Measurements from ENCODE around the gene SH2D2A. TPM values are rescaled to one million over a fixed set of nuclear protein-coding genes. Genes with fewer than 3 reads are reported as not detected.

SH2D2A gene
- total and polyA plus RNA-seq, 8 donors, result 0.36 to 4.4 (median 0.69) TPM

- no peak overlapping the region for H3K4me3 ChIP-seq
- no peak for TF ChIP-seq CTCF (IDR thresholded peaks at IDR 0.05)
- DNase-seq (no peak), ATAC-seq (no peak)
- no peak overlapping the region for H3K27ac ChIP-seq
- no peaks in the 10 kb centered on the region for H3K36me3 ChIP-seq
- intact Hi-C loops (cut with DNase I), result no loop called here
- H3K27me3 ChIP-seq, result peaks cover 5 to 82% of the 10 kb centered on the region in 2 donors
- H3K9me3 ChIP-seq, result no peaks in the 10 kb centered on the region
- H3K4me1 ChIP-seq, result no peaks in the 10 kb centered on the region
These were observed 19.5 kb upstream of the SH2D2A start for GRCh38 chr1:156836041-156836654.

- no peak for DNase-seq
- Histone ChIP-seq H3K27ac (no peak overlapping the region), H3K9me3 (no peaks in the 10 kb centered on the region), H3K4me3 (no peak overlapping the region), H3K27me3 (peaks cover 3 to 69% of the 10 kb centered on the region in 2 donors), H3K36me3 (no peaks in the 10 kb centered on the region), H3K4me1 (no peaks in the 10 kb centered on the region)
- ATAC-seq, result no peak
- intact Hi-C loops (cut with DNase I), result no loop called here
- TF ChIP-seq CTCF (IDR thresholded peaks at IDR 0.05), result no peak
These were observed 17.7 kb upstream of the SH2D2A start for GRCh38 chr1:156834322-156834721.

- ATAC-seq, result no peak
- Histone ChIP-seq H3K36me3 (no peaks in the 10 kb centered on the region), H3K4me1 (no peaks in the 10 kb centered on the region), H3K27me3 (peaks cover 0 to 62% of the 10 kb centered on the region in 2 donors), H3K27ac (no peak overlapping the region), H3K9me3 (no peaks in the 10 kb centered on the region), H3K4me3 (no peak overlapping the region)
- intact Hi-C loops (cut with DNase I), result no loop called here
- peak in 1 of 4 donors; percentile 22 for DNase-seq
- TF ChIP-seq CTCF (IDR thresholded peaks at IDR 0.05), result no peak
These were observed 17.0 kb upstream of the SH2D2A start for GRCh38 chr1:156833603-156834002.

GRCh38 chr1:156832434-156832833 is 15.8 kb upstream of the SH2D2A start:
- TF ChIP-seq CTCF (IDR thresholded peaks at IDR 0.05), result no peak
- Histone ChIP-seq H3K4me1 (no peaks in the 10 kb centered on the region), H3K9me3 (no peaks in the 10 kb centered on the region), H3K4me3 (no peak overlapping the region), H3K27me3 (peaks cover 0 to 52% of the 10 kb centered on the region in 2 donors), H3K27ac (no peak overlapping the region), H3K36me3 (no peaks in the 10 kb centered on the region)
- no peak for ATAC-seq
- intact Hi-C loops (cut with DNase I), result no loop called here
- no peak for DNase-seq

- H3K9me3 ChIP-seq, result no peaks in the 10 kb centered on the region
- peaks cover 0 to 21% of the 10 kb centered on the region in 2 donors for H3K27me3 ChIP-seq
- H3K27ac ChIP-seq, result no peak overlapping the region
- no peak overlapping the region for H3K4me3 ChIP-seq
- no peaks in the 10 kb centered on the region for H3K36me3 ChIP-seq
- intact Hi-C loops (cut with DNase I), result no loop called here
- no peak for TF ChIP-seq CTCF (IDR thresholded peaks at IDR 0.05)
- no peaks in the 10 kb centered on the region for H3K4me1 ChIP-seq
- DNase-seq, result peak in 1 of 4 donors; percentile 58
- ATAC-seq, result no peak
These were observed 11.9 kb upstream of the SH2D2A start for GRCh38 chr1:156828400-156829124.
